ENCODE measurements around the gene SHMT2. TPM values are rescaled to one million over a fixed set of nuclear protein-coding genes. Genes with fewer than 3 reads are reported as not detected.
A peak's percentile ranks its signal among the peaks of the same experiment; 100 is the strongest.

SHMT2 gene
- total and polyA plus RNA-seq, 2 of the 13 experiments (the other 11 are each of a cell fraction or from before 2014, with no cell fraction given), result 181 to 393 TPM

GRCh38 chr12:57215668-57216013 lies 13.9 kb upstream of the SHMT2 start:
- POLR2A ChIA-PET, result interaction anchor here (1.6 kb wide), 1 partner anchor 14 kb away, joined by 10 read pairs; the partner anchor contains the start of gene SHMT2
- peaks cover 10 to 20% of the 10 kb centered on the region in 2 experiments; a peak in 4 of 5 replicates for H3K36me3 ChIP-seq (replicated peaks in 1 of 2; ENCODE audit: control insufficient read depth in 1 of 2, insufficient read depth in 2 of 2, low read length in 2 of 2)
- H3K27me3 ChIP-seq (ENCODE audit: control insufficient read depth in 1 of 2, insufficient read depth in 2 of 2, low read length in 2 of 2), result peaks cover 17 to 54% of the 10 kb centered on the region in 2 experiments
- no peaks in the 10 kb centered on the region for H3K9me3 ChIP-seq (ENCODE audit: low read length)
- peaks cover 9% of the 10 kb centered on the region; the same call in 1 of the 2 replicates for H4K20me1 ChIP-seq (ENCODE audit: insufficient read depth, low read length)
- no peak overlapping the region for H3K27ac ChIP-seq (ENCODE audit: extremely low read length, insufficient read depth, low read length)
- H3K4me2 ChIP-seq (ENCODE audit: low read depth, low read length), result 0 out of 2 replicates have a peak overlapping the region, but pooled peaks have one; percentile 66
- H2AFZ ChIP-seq (ENCODE audit: low read length), result no peak overlapping the region
- FAIRE-seq (no peak), ATAC-seq (peak; percentile 8), DNase-seq (ENCODE audit: low spot score) (no peak)
- BruUV-seq (replicated peaks), result no TSS peak
- peak overlapping the region in 1 of 3 experiments; percentile 59; a peak in 1 of 6 replicates for H3K4me3 ChIP-seq (replicated peaks in 1 of 3; ENCODE audit: insufficient read depth in 1 of 3, low read depth in 2 of 3, low read length in 3 of 3)
- H3K4me1 ChIP-seq (ENCODE audit: insufficient read depth, low read length), result peaks cover 37% of the 10 kb centered on the region
- no peak overlapping the region for H3K9ac ChIP-seq (ENCODE audit: insufficient read depth, low read depth, low read length)
- intact Hi-C loops (cut with micrococcal nuclease; ENCODE audit: unreplicated experiment), result no loop called here
- H3K79me2 ChIP-seq (ENCODE audit: insufficient read depth, low read length), result no peaks in the 10 kb centered on the region
- 16% methylated on average over 6 of the region's 7 CpGs for WGBS (ENCODE audit: low lambda C conversion rate)
- CTCF ChIA-PET (ENCODE audit: low intra/inter-chr PET ratio, low total read pairs), result interaction anchor here (3.2 to 9.8 kb wide), 2 partner anchors 9 to 24 kb away, joined by 8 to 308 read pairs; a partner anchor contains a TSS
- in situ Hi-C loops (cut with HindIII; ENCODE audit: extremely low pct_ligation_motif_present, low pct_unique_long_range_greater_than_20kb), result no loop called here
- no peak for TF ChIP-seq ZXDC (CRISPR knock-in tag; IDR thresholded peaks at IDR 0.05)
- no peak for TF ChIP-seq TCF7L2 (IDR thresholded peaks at IDR 0.05; ENCODE audit: low read depth, low read length)
- TF ChIP-seq SOX5 (CRISPR knock-in tag; IDR thresholded peaks at IDR 0.05; ENCODE audit: borderline replicate concordance), result no peak
- TF ChIP-seq MATR3 (CRISPR knock-in tag; IDR thresholded peaks at IDR 0.05), result no peak
- TF ChIP-seq ZNF260 (CRISPR knock-in tag; IDR thresholded peaks at IDR 0.05; ENCODE audit: borderline replicate concordance, low read depth), result no peak
- TF ChIP-seq ZNF230 (CRISPR knock-in tag; IDR thresholded peaks at IDR 0.05), result no peak
- TF ChIP-seq AFF4 (CRISPR knock-in tag; IDR thresholded peaks at IDR 0.05), result no peak
- 0 out of 2 replicates have a peak, but pooled peaks have one; percentile 10 for TF ChIP-seq ZNF263 (CRISPR knock-in tag; IDR thresholded peaks at IDR 0.05)
- no peak for TF ChIP-seq STAT5B (CRISPR knock-in tag; IDR thresholded peaks at IDR 0.05)
- no peak for TF ChIP-seq PAWR (CRISPR knock-in tag; IDR thresholded peaks at IDR 0.05; ENCODE audit: borderline replicate concordance)
- no peak for TF ChIP-seq HNF4G (IDR thresholded peaks at IDR 0.05; ENCODE audit: borderline replicate concordance, low read depth, low read length)
- no peak for TF ChIP-seq HNF4G (CRISPR knock-in tag; IDR thresholded peaks at IDR 0.05; ENCODE audit: borderline replicate concordance, low read depth)
- TF ChIP-seq NFYC (CRISPR knock-in tag; IDR thresholded peaks at IDR 0.05), result no peak
- 0 out of 2 replicates have a peak, but pooled peaks have one; percentile 54 for TF ChIP-seq RFXAP (CRISPR knock-in tag; IDR thresholded peaks at IDR 0.05; ENCODE audit: borderline replicate concordance)
- TF ChIP-seq ZNF839 (CRISPR knock-in tag; IDR thresholded peaks at IDR 0.05; ENCODE audit: borderline replicate concordance), result no peak
- no peak for TF ChIP-seq POLR2AphosphoS5 (IDR thresholded peaks at IDR 0.05; ENCODE audit: low read depth, low read length)
- TF ChIP-seq ZUFSP (CRISPR knock-in tag; IDR thresholded peaks at IDR 0.05; ENCODE audit: borderline replicate concordance), result no peak
- no peak for TF ChIP-seq ZNF562 (CRISPR knock-in tag; IDR thresholded peaks at IDR 0.05; ENCODE audit: borderline replicate concordance)

Data from HepG2 (cell line).